Measurements from ENCODE around the gene ZNF112.
"Not testable (repeated sequence)": the region's sequence is repeated elsewhere in the genome, so short reads cannot be mapped to it uniquely, and the experiment has no call there.

The ZNF112 gene

GRCh38 chr19:44356383-44357111 lies at the start of gene ZNF112:
Gene ZNF112, minus strand, starts transcription at chr19:44356680. Its CDS starts 16,141 bp downstream, at chr19:44340539.
- DNase-seq, result peak; percentile 98

GRCh38 chr19:44401139-44402115 lies 44.9 kb upstream of the ZNF112 start, which contains the start of gene ZNF285:
Gene ZNF285, minus strand, starts transcription at chr19:44401608. Its CDS starts 4,395 bp downstream, at chr19:44397213.
- no peak for DNase-seq

GRCh38 chr19:44389268-44389667 lies 32.8 kb upstream of the ZNF112 start:
- DNase-seq, result not testable (repeated sequence)

- DNase-seq, result no peak
These were observed 18.3 kb upstream of the ZNF112 start for GRCh38 chr19:44374789-44375188.

GRCh38 chr19:44371815-44372480 lies 15.5 kb upstream of the ZNF112 start:
- DNase-seq, result no peak

- DNase-seq, result no peak
These were observed 10.5 kb upstream of the ZNF112 start for GRCh38 chr19:44367024-44367423.

- no peak for DNase-seq
These were observed 9.9 kb downstream of the ZNF112 start for GRCh38 chr19:44346556-44346955.

GRCh38 chr19:44345959-44346358 lies 10.5 kb downstream of the ZNF112 start:
- peak; percentile 53 for DNase-seq

GRCh38 chr19:44344255-44344654 lies 12.2 kb downstream of the ZNF112 start:
- no peak for DNase-seq

GRCh38 chr19:44341794-44342193 lies 14.7 kb downstream of the ZNF112 start:
- DNase-seq, result no peak

GRCh38 chr19:44334639-44335038 lies 21.8 kb downstream of the ZNF112 start:
- DNase-seq, result not testable (repeated sequence)

GRCh38 chr19:44332145-44332544 lies 24.3 kb downstream of the ZNF112 start:
- no peak for DNase-seq

- no peak for DNase-seq
These were observed 40.6 kb downstream of the ZNF112 start for GRCh38 chr19:44315883-44316282.

- no peak for DNase-seq
These were observed 43.2 kb downstream of the ZNF112 start for GRCh38 chr19:44313231-44313630.

GRCh38 chr19:44308011-44308410 lies 48.5 kb downstream of the ZNF112 start:
- DNase-seq, result no peak

- DNase-seq, result no peak
These were observed 50.2 kb downstream of the ZNF112 start for GRCh38 chr19:44306283-44306682.

GRCh38 chr19:44305457-44305856 lies 51.0 kb downstream of the ZNF112 start:
- DNase-seq, result no peak

- peak; percentile 98 for DNase-seq
These were observed 51.8 kb downstream of the ZNF112 start, which contains the start of gene ZNF235 for GRCh38 chr19:44304659-44305193. Gene ZNF235, minus strand, starts transcription at chr19:44305025. Its CDS starts 1,621 bp downstream, at chr19:44303404.

- peak; percentile 57 for DNase-seq
These were observed 52.4 kb downstream of the ZNF112 start for GRCh38 chr19:44303976-44304568.

- DNase-seq, result peak; percentile 10
These were observed 53.2 kb downstream of the ZNF112 start for GRCh38 chr19:44303320-44303719.

- DNase-seq, result no peak
These were observed 71.5 kb downstream of the ZNF112 start for GRCh38 chr19:44284968-44285367.

GRCh38 chr19:44282846-44283245 lies 73.6 kb downstream of the ZNF112 start:
- no peak for DNase-seq
